MCF 10A (cell line): Measurements from ENCODE around the gene DHX38. TPM values are rescaled to one million over a fixed set of nuclear protein-coding genes. Genes with fewer than 3 reads are reported as not detected.
A peak's percentile ranks its signal among the peaks of the same experiment; 100 is the strongest.
"Not testable (repeated sequence)": the region's sequence is repeated elsewhere in the genome, so short reads cannot be mapped to it uniquely, and the experiment has no call there.

Experiments used
- BruUV-seq: library from RNA; stranded (reverse); fragments of 400-500 nt; replicated peaks from 2 replicates; lab custom pipeline; 2021; lab: Mats Ljungman, UMichigan
- CTCF ChIA-PET: fragments of 300-600 bp; sonication (Branson Sonifier 250); formaldehyde crosslinking; extraction: SDS; loops from one replicate; lab custom pipeline; 2021; ENCODE audit warnings: antibody characterized with exemption, inconsistent platforms; lab: Yijun Ruan, JAX
- POLR2A ChIA-PET: fragments of 300-600, 350-650 bp; sonication (Branson Sonifier 250); formaldehyde crosslinking; extraction: SDS; loops from one replicate; lab custom pipeline; 2020; ENCODE audit warnings: antibody characterized with exemption, inconsistent platforms; lab: Yijun Ruan, JAX
- DNase-seq: peaks from one replicate; pipeline ENCODE4 v3.0.0-alpha.2; 2018; ENCODE audit not compliant: unreplicated experiment
- H3K27ac Mint-ChIP-seq: one replicate; pipeline ENCODE4 v1.8.0; 2022; ENCODE audit warnings: mild to moderate bottlenecking, low read depth, mixed read lengths; ENCODE audit not compliant: unreplicated experiment
- H3K27me3 Mint-ChIP-seq: one replicate; pipeline ENCODE4 v1.8.0; 2022; ENCODE audit warnings: mixed read lengths; ENCODE audit not compliant: insufficient read depth, unreplicated experiment
- H3K36me3 Mint-ChIP-seq: one replicate; pipeline ENCODE4 v1.8.0; 2022; ENCODE audit warnings: mild to moderate bottlenecking, moderate library complexity, mixed read lengths; ENCODE audit not compliant: insufficient read depth, unreplicated experiment
- H3K4me1 Mint-ChIP-seq: one replicate; pipeline ENCODE4 v1.8.0; 2022; ENCODE audit warnings: mixed read lengths; ENCODE audit not compliant: insufficient read depth, unreplicated experiment
- H3K4me3 Mint-ChIP-seq: one replicate; pipeline ENCODE4 v1.8.0; 2022; ENCODE audit warnings: mild to moderate bottlenecking, moderate library complexity, mixed read lengths; ENCODE audit not compliant: unreplicated experiment
- H3K9me3 Mint-ChIP-seq: one replicate; pipeline ENCODE4 v1.8.0; 2022; ENCODE audit warnings: mixed read lengths; ENCODE audit not compliant: unreplicated experiment
- intact Hi-C: fragments of 100-400 bp; cut with micrococcal nuclease; formaldehyde crosslinking; loops from 2 replicates; pipeline ENCODE4 v1.14.1; 2022
- total RNA-seq: library from RNA; stranded (reverse); gene quantifications from 2 replicates; pipeline ENCODE4 v1.2.3, GENCODE V29; 2022
- TF ChIP-seq, protein P1 (sequence below): fragments of 200-600 bp; IDR thresholded peaks from one replicate; pipeline ENCODE4 v1.8.0; 2022; ENCODE audit warnings: antibody characterized with exemption, mild to moderate bottlenecking; ENCODE audit not compliant: unreplicated experiment

Gene DHX38
- total RNA-seq, 1 experiment from 2014 or later = 65.2 TPM

DNA sequence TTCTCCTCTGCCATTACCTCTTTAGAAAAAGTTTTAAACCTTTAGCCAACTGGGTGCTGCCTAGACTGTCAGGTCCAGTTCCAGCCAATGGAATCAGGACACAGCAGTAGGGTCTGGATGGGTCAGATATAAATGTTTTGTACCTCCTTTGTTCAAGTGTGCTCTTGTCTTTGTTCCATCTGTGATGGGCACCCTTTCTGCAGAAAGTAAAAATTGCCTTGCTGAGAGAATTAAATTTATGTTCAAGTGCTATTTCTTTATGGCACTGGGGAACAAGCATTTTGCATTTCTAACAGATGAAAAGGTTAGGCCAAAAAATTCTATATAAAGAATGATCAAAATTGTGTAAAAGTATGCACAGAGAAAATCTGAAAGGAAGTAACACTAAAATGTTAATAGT, 44.5 kb upstream of the DHX38 start:
- Mint-ChIP-seq H3K4me3 (no peak overlapping the region), H3K27me3 (no peaks in the 10 kb centered on the region), H3K4me1 (no peaks in the 10 kb centered on the region), H3K36me3 (no peaks in the 10 kb centered on the region), H3K27ac (no peak overlapping the region), H3K9me3 (no peaks in the 10 kb centered on the region)
- CTCF ChIA-PET = no interaction called here
- DNase-seq = no peak
- intact Hi-C loops = no loop called here
- TF ChIP-seq, protein P1, sequence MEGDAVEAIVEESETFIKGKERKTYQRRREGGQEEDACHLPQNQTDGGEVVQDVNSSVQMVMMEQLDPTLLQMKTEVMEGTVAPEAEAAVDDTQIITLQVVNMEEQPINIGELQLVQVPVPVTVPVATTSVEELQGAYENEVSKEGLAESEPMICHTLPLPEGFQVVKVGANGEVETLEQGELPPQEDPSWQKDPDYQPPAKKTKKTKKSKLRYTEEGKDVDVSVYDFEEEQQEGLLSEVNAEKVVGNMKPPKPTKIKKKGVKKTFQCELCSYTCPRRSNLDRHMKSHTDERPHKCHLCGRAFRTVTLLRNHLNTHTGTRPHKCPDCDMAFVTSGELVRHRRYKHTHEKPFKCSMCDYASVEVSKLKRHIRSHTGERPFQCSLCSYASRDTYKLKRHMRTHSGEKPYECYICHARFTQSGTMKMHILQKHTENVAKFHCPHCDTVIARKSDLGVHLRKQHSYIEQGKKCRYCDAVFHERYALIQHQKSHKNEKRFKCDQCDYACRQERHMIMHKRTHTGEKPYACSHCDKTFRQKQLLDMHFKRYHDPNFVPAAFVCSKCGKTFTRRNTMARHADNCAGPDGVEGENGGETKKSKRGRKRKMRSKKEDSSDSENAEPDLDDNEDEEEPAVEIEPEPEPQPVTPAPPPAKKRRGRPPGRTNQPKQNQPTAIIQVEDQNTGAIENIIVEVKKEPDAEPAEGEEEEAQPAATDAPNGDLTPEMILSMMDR = no peak
- no TSS peak for BruUV-seq
- POLR2A ChIA-PET = no interaction called here

DNA sequence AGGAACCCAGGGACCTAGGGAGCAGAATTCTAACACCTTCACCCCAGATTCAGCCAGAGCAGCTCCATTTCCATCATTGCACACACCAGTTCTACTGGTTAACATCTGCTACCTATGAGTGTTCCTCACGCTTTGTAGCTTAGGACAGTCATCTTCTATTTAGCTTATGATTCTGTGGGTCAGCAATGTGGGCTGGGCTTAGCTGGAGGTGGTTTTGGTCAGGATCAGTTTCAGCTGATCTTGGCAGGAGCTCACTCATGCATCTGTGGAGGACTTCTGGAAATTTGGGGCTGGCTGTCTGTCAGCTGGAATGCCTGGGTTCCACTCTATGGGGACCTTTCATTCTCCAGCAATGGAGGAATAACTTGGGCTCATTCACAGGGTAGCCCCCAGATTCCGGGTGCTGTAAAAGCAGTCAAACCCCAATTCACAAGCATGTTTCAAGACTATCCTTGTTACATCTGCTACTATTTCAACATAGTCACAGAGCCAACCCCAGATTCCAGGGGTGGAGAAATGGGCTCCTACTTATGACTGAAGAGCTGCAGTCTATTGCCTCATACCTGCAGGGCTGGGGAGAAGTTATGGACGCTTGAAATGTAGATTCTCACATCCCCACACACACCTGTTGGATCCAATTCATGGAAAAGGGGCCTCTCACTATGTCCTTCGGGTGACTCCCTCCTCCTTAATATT, 42.7 kb upstream of the DHX38 start:
- Mint-ChIP-seq H3K9me3 (no peaks in the 10 kb centered on the region), H3K27me3 (no peaks in the 10 kb centered on the region), H3K4me1 (no peaks in the 10 kb centered on the region), H3K4me3 (no peak overlapping the region), H3K36me3 (no peaks in the 10 kb centered on the region), H3K27ac (no peak overlapping the region)
- DNase-seq = peak; percentile 33
- intact Hi-C loops = no loop called here
- no TSS peak for BruUV-seq
- TF ChIP-seq, protein P1 = no peak
- ChIA-PET POLR2A (interaction anchor here (0.7 kb wide), 1 partner anchor 42 kb away, joined by 3 read pairs; no protein-coding TSS in a partner anchor), CTCF (interaction anchor here (0.5 kb wide), 2 partner anchors 42 to 486 kb away, joined by 3 to 4 read pairs; no protein-coding TSS in a partner anchor)

DNA sequence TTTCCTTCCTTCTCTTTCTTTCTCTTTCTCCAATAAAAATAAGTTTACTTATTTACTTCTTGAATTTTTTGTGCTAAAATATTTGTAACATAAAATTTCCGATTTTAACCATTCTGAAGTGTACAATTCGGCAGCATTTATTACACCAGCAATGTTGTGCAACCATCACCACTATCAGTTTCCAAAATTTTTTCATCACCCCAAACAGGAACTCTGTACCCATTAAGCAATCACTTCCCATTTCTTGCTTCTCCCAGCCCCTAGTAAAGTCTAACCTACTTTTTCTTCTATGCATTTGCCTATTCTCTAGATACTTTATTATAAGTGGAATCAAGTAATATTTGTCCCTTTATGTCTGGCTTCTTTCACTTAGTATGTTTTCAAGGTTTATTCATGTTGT, 41.8 kb upstream of the DHX38 start:
- POLR2A ChIA-PET = no interaction called here
- Mint-ChIP-seq H3K4me1 (no peaks in the 10 kb centered on the region), H3K27ac (no peak overlapping the region), H3K4me3 (no peak overlapping the region), H3K27me3 (no peaks in the 10 kb centered on the region), H3K9me3 (no peaks in the 10 kb centered on the region), H3K36me3 (no peaks in the 10 kb centered on the region)
- intact Hi-C loops = no loop called here
- TF ChIP-seq, protein P1 = no peak
- CTCF ChIA-PET = no interaction called here
- DNase-seq = no peak
- no TSS peak for BruUV-seq

DNA sequence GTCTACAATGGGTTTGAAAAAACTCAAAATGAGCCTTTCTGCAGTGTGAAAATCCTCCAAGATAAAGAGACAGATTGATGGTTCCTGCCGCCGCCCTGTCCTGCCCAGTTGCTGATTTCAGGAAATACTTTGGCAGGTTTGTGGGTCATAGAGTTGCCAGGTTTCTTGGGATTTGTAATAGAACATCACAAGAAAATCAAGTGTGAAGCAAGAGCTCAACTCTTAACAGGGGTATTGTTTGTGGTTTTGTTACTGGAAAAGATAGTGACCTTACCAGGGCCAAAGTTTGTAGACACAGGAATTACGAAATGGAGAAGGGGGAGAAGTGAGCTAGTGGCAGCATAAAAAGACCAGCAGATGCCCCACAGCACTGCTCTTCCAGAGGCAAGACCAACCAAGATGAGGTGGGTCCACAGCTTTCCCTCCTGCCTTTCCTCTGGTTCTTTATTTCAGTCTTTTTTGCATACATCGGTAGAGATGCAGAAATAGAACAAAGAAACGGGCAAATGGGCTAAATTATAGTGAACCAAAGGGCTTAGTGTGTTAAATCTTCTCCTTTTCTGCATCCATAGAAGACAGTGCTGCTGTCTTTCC, 39.3 kb upstream of the DHX38 start, which contains the start of gene HP:
Gene HP, plus strand, starts transcription at position 252 of the 594 bp plus-strand sequence. Its CDS starts 148 bp downstream, at position 400.
- H3K36me3 Mint-ChIP-seq, H3K4me3 Mint-ChIP-seq, H3K4me1 Mint-ChIP-seq, H3K27me3 Mint-ChIP-seq, H3K27ac Mint-ChIP-seq, POLR2A ChIA-PET, H3K9me3 Mint-ChIP-seq, intact Hi-C loops, BruUV-seq: not testable (repeated sequence)
- CTCF ChIA-PET = interaction anchor here (0.8 to 1.0 kb wide), 2 partner anchors 12 to 17 kb away, joined by 3 to 5 read pairs; no protein-coding TSS in a partner anchor
- DNase-seq = peak; percentile 54
